GM12878 (cell line): Measurements from ENCODE around the gene CHP1. TPM values are rescaled to one million over a fixed set of nuclear protein-coding genes. Genes with fewer than 3 reads are reported as not detected.
"Not testable (repeated sequence)": the region's sequence is repeated elsewhere in the genome, so short reads cannot be mapped to it uniquely, and the experiment has no call there.

Experiments used
- ATAC-seq: fragments of 200-7000 bp; cut with Tn5 transposase; 3 replicates; pipeline ENCODE4 v1.9.1; 2020; ENCODE audit warnings: mild to moderate bottlenecking, moderate library complexity
- BruUV-seq: library from RNA; stranded (reverse); fragments of 400-500 nt; replicated peaks from 2 replicates; lab custom pipeline; 2021; lab: Mats Ljungman, UMichigan
- CTCF ChIA-PET: fragments of 300-600 bp; sonication (Branson Sonifier 250); formaldehyde crosslinking; extraction: SDS; loops from one replicate; lab custom pipeline; 2021; ENCODE audit warnings: inconsistent platforms; lab: Yijun Ruan, JAX
- POLR2A ChIA-PET: fragments of 350-600 bp; formaldehyde crosslinking; extraction: SDS; loops from one replicate; lab custom pipeline; 2021; ENCODE audit warnings: inconsistent platforms; lab: Charles Lee
- RAD21 ChIA-PET: fragments of 300-600 bp; sonication (Branson Sonifier 250); formaldehyde crosslinking; loops from one replicate; lab custom pipeline; 2023; ENCODE audit warnings: antibody characterized with exemption; ENCODE audit not compliant: unreplicated experiment; lab: Charles Lee
- SMC1A ChIA-PET: fragments of 300-600 bp; sonication (Branson Sonifier 250); formaldehyde crosslinking; loops from one replicate; lab custom pipeline; 2023; ENCODE audit not compliant: unreplicated experiment, uncharacterized antibody; lab: Charles Lee
- DNase-seq: peaks from one replicate; pipeline ENCODE4 v3.0.0-alpha.2; 2011; ENCODE audit warnings: low read depth, low spot score
- FAIRE-seq: peaks from 3 replicates; lab custom pipeline; 2011; peaks lifted over from hg19 to GRCh38; lab: Jason Lieb, UNC
- H2AFZ ChIP-seq: 2 replicates; pipeline ENCODE4 v1.6.0; 2011; ENCODE audit warnings: low read depth, low read length, control low read depth; ENCODE audit not compliant: control insufficient read depth
- H3K27ac ChIP-seq: 2 replicates; pipeline ENCODE4 v1.5.1; 2011; ENCODE audit warnings: control low read depth; ENCODE audit not compliant: control insufficient read depth, insufficient read depth
- H3K27me3 ChIP-seq, 2 experiments: replicated peaks in 1 of 2; 2 replicates each; pipeline versions ENCODE4 v1.6.0 to v1.6.1; 2011; ENCODE audit warnings: low read length in 1 of 2; ENCODE audit not compliant: control insufficient read depth in 2 of 2, insufficient read depth in 2 of 2
- H3K36me3 ChIP-seq, 2 experiments: 2 replicates each; pipeline ENCODE4 v1.5.1; 2011; ENCODE audit warnings: low read length in 1 of 2; ENCODE audit not compliant: control insufficient read depth in 2 of 2, insufficient read depth in 2 of 2
- H3K4me1 ChIP-seq: 2 replicates; pipeline ENCODE4 v1.6.1; 2011; ENCODE audit warnings: mild to moderate bottlenecking, low read length, moderate library complexity, mixed read lengths; ENCODE audit not compliant: control insufficient read depth, insufficient read depth
- H3K4me2 ChIP-seq: 2 replicates; pipeline ENCODE4 v1.6.0; 2011; ENCODE audit warnings: control low read depth; ENCODE audit not compliant: control insufficient read depth, insufficient read depth
- H3K4me3 ChIP-seq: fragments of 200-600 bp; sonication (generic); 2 replicates; pipeline ENCODE4 v1.5.1; 2016
- H3K79me2 ChIP-seq: 2 replicates; pipeline ENCODE4 v1.6.0; 2011; ENCODE audit warnings: low read length; ENCODE audit not compliant: control insufficient read depth, insufficient read depth
- H3K9ac ChIP-seq: 2 replicates; pipeline ENCODE4 v1.8.0; 2011; ENCODE audit warnings: low read length, control low read depth, mixed read lengths; ENCODE audit not compliant: control insufficient read depth, insufficient read depth
- H3K9me3 ChIP-seq: replicated peaks from 3 replicates; pipeline ENCODE4 v1.5.1; 2011; ENCODE audit warnings: mild to moderate bottlenecking, low read length; ENCODE audit not compliant: control insufficient read depth, insufficient read depth
- H4K20me1 ChIP-seq: 2 replicates; pipeline ENCODE4 v1.6.0; 2011; ENCODE audit not compliant: control insufficient read depth, insufficient read depth
- CBX3 ChIP-seq: fragments of 200-600 bp; sonication (generic); IDR thresholded peaks from 2 replicates; pipeline ENCODE4 v1.6.1; 2016; ENCODE audit warnings: low read depth, borderline replicate concordance
- EGR1 ChIP-seq, 2 experiments: IDR thresholded peaks; 1 replicate in 1 of 2; 2 replicates in 1 of 2; pipeline ENCODE4 v1.6.1; 2011 to 2012; ENCODE audit warnings: low read depth in 2 of 2, low read length in 2 of 2, borderline replicate concordance in 1 of 2, mild to moderate bottlenecking in 1 of 2, moderate library complexity in 1 of 2
- WRNIP1 ChIP-seq: IDR thresholded peaks from 2 replicates; pipeline ENCODE4 v1.6.1; 2011; ENCODE audit warnings: low read depth, low read length, improper control_type of control experiment, borderline replicate concordance
- ZNF274 ChIP-seq: IDR thresholded peaks from one replicate; pipeline ENCODE4 v1.8.0; 2011; ENCODE audit not compliant: insufficient read length, insufficient read depth
- WGBS: methylation state at CpG from one replicate; pipeline ENCODE4 v1.1.6; 2016; ENCODE audit warnings: low lambda C conversion rate; ENCODE audit not compliant: insufficient replicate concordance, insufficient coverage; ENCODE audit errors: missing lambda C conversion rate; 5-methylcytosine and 5-hydroxymethylcytosine counted together
- in situ Hi-C: fragments of 300-500 bp; cut with MboI; formaldehyde crosslinking; loops from 9 replicates; pipeline ENCODE4 v1.14.3; 2018; ENCODE audit warnings: mixed read lengths
- intact Hi-C: fragments of 100-400 bp; cut with micrococcal nuclease; formaldehyde crosslinking; loops from one replicate; pipeline ENCODE4 v1.14.2; 2022; ENCODE audit not compliant: unreplicated experiment
- polyA plus RNA-seq, 11 experiments: library from polyadenylated mRNA; depleted of rRNA in 4 of 11; unstranded in 6 of 11; stranded (reverse) in 5 of 11; fragments of >200 nt; fragmentation: Nextera tagmentation in 4 of 11; fragmentation: Illumina TruSeq in 1 of 11; extraction: Ambion mirVana in 4 of 11; extraction: Trizol in 1 of 11; gene quantifications; 1 replicate in 1 of 11; 2 replicates in 10 of 11; pipeline versions ENCODE4 v1.2.1 to v1.2.3, GENCODE V29; 2011 to 2016; ENCODE audit warnings: inconsistent platforms in 2 of 11, missing spikeins in 2 of 11, low read depth in 1 of 11
- total RNA-seq, 4 experiments: library from RNA; depleted of rRNA in 3 of 4; stranded (reverse); fragments of >200 nt in 3 of 4; fragmentation: Illumina TruSeq in 1 of 4; extraction: Trizol in 1 of 4; gene quantifications; 2 replicates each; pipeline versions ENCODE4 v1.2.1 to v1.2.3, GENCODE V29; 2013 to 2021
- TF ChIP-seq, protein P1 (sequence below): fragments of 450-650 bp; IDR thresholded peaks from 2 replicates; pipeline ENCODE4 v1.6.1; 2017; ENCODE audit warnings: mild to moderate bottlenecking, low read depth, inconsistent platforms; ENCODE audit not compliant: poor library complexity, severe bottlenecking
- TF ChIP-seq, protein P2 (sequence below): IDR thresholded peaks from 2 replicates; pipeline ENCODE4 v1.6.1; 2011; ENCODE audit warnings: low read depth, low read length, improper control_type of control experiment, borderline replicate concordance

Gene CHP1
- total and polyA plus RNA-seq, 10 of the 15 experiments (the other 5 are each of a cell fraction or from before 2014, with no cell fraction given): 25.7 to 45.9 (median 39.1) TPM

DNA sequence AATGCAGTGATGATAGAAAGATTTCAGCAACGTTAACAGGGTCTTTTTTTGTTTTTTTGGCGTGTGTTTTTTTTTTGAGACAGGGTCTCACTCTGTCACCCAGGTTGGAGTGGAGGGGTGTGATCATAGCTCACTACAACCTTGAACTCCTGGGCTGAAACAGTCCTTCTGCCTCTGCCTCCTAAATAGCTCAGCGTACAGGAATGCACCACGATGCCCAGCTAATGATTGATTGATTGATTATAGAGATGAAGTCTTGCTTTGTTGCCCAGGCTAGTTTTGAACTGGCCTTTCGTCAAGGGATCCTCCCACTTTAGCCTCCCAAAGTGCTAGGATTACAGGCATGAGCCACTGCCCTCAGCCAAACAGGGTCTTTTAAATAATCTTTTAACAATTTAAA, 7.0 kb downstream of the CHP1 start (continued):
- TF ChIP-seq, protein P1, sequence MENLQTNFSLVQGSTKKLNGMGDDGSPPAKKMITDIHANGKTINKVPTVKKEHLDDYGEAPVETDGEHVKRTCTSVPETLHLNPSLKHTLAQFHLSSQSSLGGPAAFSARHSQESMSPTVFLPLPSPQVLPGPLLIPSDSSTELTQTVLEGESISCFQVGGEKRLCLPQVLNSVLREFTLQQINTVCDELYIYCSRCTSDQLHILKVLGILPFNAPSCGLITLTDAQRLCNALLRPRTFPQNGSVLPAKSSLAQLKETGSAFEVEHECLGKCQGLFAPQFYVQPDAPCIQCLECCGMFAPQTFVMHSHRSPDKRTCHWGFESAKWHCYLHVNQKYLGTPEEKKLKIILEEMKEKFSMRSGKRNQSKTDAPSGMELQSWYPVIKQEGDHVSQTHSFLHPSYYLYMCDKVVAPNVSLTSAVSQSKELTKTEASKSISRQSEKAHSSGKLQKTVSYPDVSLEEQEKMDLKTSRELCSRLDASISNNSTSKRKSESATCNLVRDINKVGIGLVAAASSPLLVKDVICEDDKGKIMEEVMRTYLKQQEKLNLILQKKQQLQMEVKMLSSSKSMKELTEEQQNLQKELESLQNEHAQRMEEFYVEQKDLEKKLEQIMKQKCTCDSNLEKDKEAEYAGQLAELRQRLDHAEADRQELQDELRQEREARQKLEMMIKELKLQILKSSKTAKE: no peak
- no peak for TF ChIP-seq WRNIP1
- TF ChIP-seq EGR1 (IDR thresholded peaks at IDR 0.05; ENCODE audit: borderline replicate concordance in 1 of 2, low read depth in 2 of 2, low read length in 2 of 2): no peak
- no peak for TF ChIP-seq CBX3

DNA sequence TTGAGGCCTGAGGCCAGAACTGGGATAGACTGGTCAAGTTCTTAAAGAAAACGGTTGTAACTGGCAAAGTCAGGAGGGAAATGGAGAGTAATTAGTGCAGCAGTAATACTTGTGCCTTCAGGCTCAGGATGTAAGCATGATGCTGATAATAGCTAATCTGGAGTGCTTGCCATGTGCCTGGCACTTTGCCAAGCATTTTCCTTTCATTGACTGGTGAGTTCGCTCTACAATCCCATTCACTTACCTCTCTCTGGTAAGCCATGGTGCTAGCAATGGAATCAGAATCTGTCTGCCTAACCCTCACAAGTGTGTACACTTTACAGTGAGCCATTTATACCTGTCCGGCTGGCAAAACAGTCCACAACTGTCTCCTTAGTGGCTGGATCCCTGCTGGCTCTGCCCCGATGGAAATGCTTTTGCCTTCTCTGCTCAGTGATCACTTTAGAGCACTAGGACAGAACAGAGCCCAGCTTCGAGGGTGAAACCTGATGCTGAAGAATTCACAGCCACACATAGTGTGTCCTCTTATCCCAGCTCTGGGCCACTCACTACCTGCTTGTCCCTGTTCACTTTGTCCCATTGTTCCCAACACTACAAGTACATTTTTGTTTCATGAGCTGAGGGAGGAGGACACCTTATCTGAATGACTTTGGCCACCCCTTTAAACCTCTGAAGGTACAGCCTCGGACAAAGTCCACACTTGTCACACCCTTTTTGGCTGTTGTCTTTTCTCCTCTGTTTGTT, 10.3 kb downstream of the CHP1 start:
- Histone ChIP-seq H3K4me1 (no peaks in the 10 kb centered on the region), H3K27me3 (no peaks in the 10 kb centered on the region), H3K4me2 (no peak overlapping the region), H3K4me3 (no peak overlapping the region), H3K36me3 (no peaks in the 10 kb centered on the region), H3K9me3 (no peaks in the 10 kb centered on the region), H3K79me2 (no peaks in the 10 kb centered on the region), H3K9ac (no peak overlapping the region), H2AFZ (no peak overlapping the region), H4K20me1 (no peaks in the 10 kb centered on the region), H3K27ac (no peak overlapping the region)
- no peak for DNase-seq
- in situ Hi-C loops (no loop called here), intact Hi-C loops (no loop called here)
- no TSS peak for BruUV-seq
- SMC1A ChIA-PET: no interaction called here
- TF ChIP-seq, protein P2, sequence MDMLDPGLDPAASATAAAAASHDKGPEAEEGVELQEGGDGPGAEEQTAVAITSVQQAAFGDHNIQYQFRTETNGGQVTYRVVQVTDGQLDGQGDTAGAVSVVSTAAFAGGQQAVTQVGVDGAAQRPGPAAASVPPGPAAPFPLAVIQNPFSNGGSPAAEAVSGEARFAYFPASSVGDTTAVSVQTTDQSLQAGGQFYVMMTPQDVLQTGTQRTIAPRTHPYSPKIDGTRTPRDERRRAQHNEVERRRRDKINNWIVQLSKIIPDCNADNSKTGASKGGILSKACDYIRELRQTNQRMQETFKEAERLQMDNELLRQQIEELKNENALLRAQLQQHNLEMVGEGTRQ: no peak
- no peak for TF ChIP-seq ZNF274
- no peak for ATAC-seq
- RAD21 ChIA-PET: no interaction called here
- CTCF ChIA-PET: interaction anchor here (0.6 to 3.0 kb wide), 2 partner anchors 10 to 19 kb away, joined by 3 to 17 read pairs; partner anchors contain the start of gene CHP1
- FAIRE-seq: peak; percentile 52
- WGBS: 90% methylated on average over 6 of the region's 6 CpGs
- POLR2A ChIA-PET: interaction anchor here (0.6 kb wide), 1 partner anchor 408 kb away, joined by 3 read pairs; no protein-coding TSS in a partner anchor

DNA sequence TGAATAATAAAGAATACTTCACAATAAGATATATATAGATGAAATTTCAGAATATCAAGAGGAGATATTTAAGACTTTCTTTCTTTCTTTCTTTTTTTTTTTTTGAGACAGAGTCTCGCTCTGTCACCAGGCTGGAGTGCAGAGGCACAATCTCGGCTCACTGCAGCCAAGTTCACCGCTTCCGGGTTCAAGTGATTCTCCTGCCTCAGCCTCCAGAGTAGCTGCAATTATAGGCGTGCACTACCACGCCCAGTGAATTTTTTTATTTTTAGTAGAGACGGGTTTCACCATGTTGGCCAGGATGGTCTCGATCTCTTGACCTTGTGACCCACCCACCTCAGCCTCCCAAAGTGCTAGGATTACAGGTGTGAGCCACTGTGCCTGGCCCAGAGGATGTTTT, 19.7 kb downstream of the CHP1 start:
- H3K9ac ChIP-seq, H3K4me3 ChIP-seq, BruUV-seq, SMC1A ChIA-PET, in situ Hi-C loops, POLR2A ChIA-PET, DNase-seq, ATAC-seq, intact Hi-C loops, H3K36me3 ChIP-seq, H3K4me2 ChIP-seq, H4K20me1 ChIP-seq, FAIRE-seq, H2AFZ ChIP-seq, H3K27ac ChIP-seq, H3K9me3 ChIP-seq, H3K79me2 ChIP-seq, H3K27me3 ChIP-seq, H3K4me1 ChIP-seq: not testable (repeated sequence)
- ChIA-PET CTCF (interaction anchor here (0.7 kb wide), 1 partner anchor 18 kb away, joined by 3 read pairs; no protein-coding TSS in a partner anchor), RAD21 (interaction anchor here (0.7 kb wide), 1 partner anchor 82 kb away, joined by 4 read pairs; the partner anchor contains the start of gene OIP5)
- 88% methylated on average over 7 of the region's 8 CpGs for WGBS
